Raji (cell line): ENCODE results near the gene RNASET2.

Experiments used
- POLR2A ChIP-seq: IDR thresholded peaks from 2 replicates; pipeline ENCODE4 v1.6.1; 2011; ENCODE audit warnings: low read depth, low read length, control low read depth; ENCODE audit not compliant: insufficient read depth

The RNASET2 gene

GRCh38 chr6:166927935-166928643 lies 28.3 kb downstream of the RNASET2 start:
- TF ChIP-seq POLR2A = no peak

GRCh38 chr6:166927240-166927934 lies 29.0 kb downstream of the RNASET2 start:
- no peak for TF ChIP-seq POLR2A

GRCh38 chr6:166926748-166927147 lies 29.6 kb downstream of the RNASET2 start:
- TF ChIP-seq POLR2A = no peak

GRCh38 chr6:166925141-166925996 lies 31.0 kb downstream of the RNASET2 start:
- TF ChIP-seq POLR2A = no peak

GRCh38 chr6:166924531-166924930 lies 31.8 kb downstream of the RNASET2 start:
- no peak for TF ChIP-seq POLR2A

GRCh38 chr6:166922937-166923336 lies 33.4 kb downstream of the RNASET2 start:
- no peak for TF ChIP-seq POLR2A

GRCh38 chr6:166921570-166921969 lies 34.8 kb downstream of the RNASET2 start:
- no peak for TF ChIP-seq POLR2A

- no peak for TF ChIP-seq POLR2A
Observed at GRCh38 chr6:166916824-166917223, 39.5 kb downstream of the RNASET2 start.

- no peak for TF ChIP-seq POLR2A
Observed at GRCh38 chr6:166911248-166911677, 45.1 kb downstream of the RNASET2 start.

GRCh38 chr6:166910601-166911000 lies 45.7 kb downstream of the RNASET2 start:
- no peak for TF ChIP-seq POLR2A

GRCh38 chr6:166908811-166909210 lies 47.5 kb downstream of the RNASET2 start:
- TF ChIP-seq POLR2A = no peak

- no peak for TF ChIP-seq POLR2A
Observed at GRCh38 chr6:166907871-166908806, 48.2 kb downstream of the RNASET2 start.

- TF ChIP-seq POLR2A = no peak
Observed at GRCh38 chr6:166907373-166907841, 48.9 kb downstream of the RNASET2 start.

- TF ChIP-seq POLR2A = no peak
Observed at GRCh38 chr6:166906376-166907044, 49.8 kb downstream of the RNASET2 start.

- TF ChIP-seq POLR2A = no peak
Observed at GRCh38 chr6:166905505-166906134, 50.7 kb downstream of the RNASET2 start.
